GM19455 (cell line): ENCODE measurements around the gene DAPK2.
"Not testable (repeated sequence)": the region's sequence is repeated elsewhere in the genome, so short reads cannot be mapped to it uniquely, and the experiment has no call there.

ENCODE experiments used
- ATAC-seq: cut with Tn5 transposase; IDR thresholded peaks from one replicate; pipeline ENCODE4 v1.9.1; 2021; ENCODE audit not compliant: unreplicated experiment

Gene DAPK2

GRCh38 chr15:64046421-64047153 lies at the start of gene DAPK2:
Gene DAPK2, minus strand, starts transcription at chr15:64046485. Its CDS starts 6,224 bp downstream, at chr15:64040261.
- ATAC-seq, result peak; percentile 53

DNA sequence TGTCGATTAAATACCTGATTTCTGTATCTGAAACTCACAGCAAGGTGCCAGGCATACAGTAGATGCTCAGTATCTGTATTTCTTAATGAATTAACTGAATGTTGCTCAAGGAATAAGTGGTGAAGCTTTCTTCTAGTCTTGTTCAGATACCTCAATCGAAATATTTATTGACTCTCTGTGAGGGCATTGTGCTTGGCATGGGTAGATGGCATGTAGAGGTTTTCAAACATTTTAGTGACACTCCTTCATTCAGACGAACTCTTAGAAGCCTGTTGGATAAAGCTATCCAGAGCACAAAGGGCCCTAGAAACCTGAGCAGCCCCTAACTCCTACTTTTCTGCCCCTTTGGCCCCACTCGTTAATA lies 49.1 kb upstream of the DAPK2 start:
- ATAC-seq, result no peak

DNA sequence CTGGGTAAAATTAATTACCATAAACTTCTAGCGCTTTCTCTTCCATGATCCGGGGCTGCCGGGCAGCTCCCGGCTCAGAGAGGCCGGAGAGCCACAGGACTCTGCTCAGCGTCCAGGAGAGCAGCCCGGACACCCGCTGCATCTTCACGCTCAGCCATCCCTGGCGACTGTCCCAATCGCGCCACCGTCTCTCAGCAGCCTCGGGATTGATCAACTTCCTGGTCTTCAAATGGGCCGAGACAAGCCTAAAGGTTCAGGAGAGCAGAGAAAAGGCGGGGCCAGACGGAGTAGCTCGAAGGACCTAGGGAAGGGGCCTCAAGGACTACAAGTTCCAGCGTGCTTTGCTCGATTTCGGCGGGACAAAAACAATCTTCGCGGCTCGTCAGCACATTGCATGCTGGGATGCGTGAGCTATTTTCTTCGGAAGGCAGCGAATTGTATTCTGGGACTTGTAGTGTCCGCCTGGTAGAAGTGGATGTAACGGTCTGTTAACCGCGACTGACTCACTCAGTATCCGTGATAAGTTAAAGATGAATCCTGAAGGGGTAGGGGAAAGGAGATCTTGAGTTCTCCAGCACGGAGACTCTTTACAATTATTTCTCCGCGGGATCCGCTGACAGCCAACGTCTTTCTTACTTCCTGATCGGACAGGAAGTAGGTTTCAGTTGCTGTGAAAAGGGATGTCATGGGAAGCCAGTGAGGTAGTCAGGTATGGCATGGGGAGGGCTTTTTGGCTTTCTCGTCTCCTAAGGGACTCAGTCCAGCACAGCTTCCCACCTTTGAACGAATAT lies 47.5 kb upstream of the DAPK2 start, which contains the start of gene CIAO2A:
Gene CIAO2A, minus strand, starts transcription at position 212 of the 791 bp plus-strand sequence. Its CDS starts 70 bp downstream, at position 142.
- peak; percentile 63 for ATAC-seq

- ATAC-seq, result no peak
Measured at GRCh38 chr15:64092864-64093626, 46.8 kb upstream of the DAPK2 start.

- ATAC-seq, result no peak
Measured at GRCh38 chr15:64092075-64092820, 46.0 kb upstream of the DAPK2 start.

- no peak for ATAC-seq
Measured at GRCh38 chr15:64090527-64090926, 44.2 kb upstream of the DAPK2 start.

DNA sequence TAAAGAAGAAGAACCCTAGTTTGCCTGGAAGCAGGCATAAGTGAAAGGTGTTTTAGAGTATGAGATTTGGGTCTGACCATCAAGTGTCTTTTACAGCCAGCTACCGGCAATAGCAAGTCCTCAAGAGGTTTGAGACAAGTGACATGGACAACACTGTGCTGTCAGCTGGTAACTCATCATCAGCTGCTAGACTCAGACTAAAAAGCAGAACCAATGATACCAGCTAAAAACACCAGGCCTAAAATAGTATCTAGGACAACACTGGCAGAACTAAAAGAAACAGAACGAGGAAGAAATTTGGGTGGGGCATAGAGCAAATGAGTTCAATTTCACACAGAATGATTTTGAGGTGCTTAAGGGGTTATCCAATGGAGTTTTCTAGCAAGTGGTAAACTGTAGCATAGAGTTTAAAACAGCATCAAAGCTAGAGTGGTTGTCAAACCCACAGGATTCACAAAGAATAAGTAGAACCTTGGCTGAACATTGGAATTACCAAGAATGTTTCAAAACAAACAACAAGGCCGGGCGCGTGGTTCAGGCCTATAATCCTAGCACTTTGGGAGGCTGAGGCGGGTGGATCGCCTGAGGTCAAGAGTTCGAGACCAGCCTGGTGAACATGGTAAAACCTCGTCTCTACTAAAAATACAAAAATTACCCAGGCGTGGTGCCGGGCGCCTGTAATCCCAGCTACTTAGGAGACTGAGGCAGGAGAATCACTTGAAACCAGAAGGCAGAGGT lies 43.4 kb upstream of the DAPK2 start:
- ATAC-seq, result no peak

- no peak for ATAC-seq
Measured at GRCh38 chr15:64082757-64083156, 36.5 kb upstream of the DAPK2 start.

GRCh38 chr15:64073496-64073895 lies 27.2 kb upstream of the DAPK2 start:
- not testable (repeated sequence) for ATAC-seq

DNA sequence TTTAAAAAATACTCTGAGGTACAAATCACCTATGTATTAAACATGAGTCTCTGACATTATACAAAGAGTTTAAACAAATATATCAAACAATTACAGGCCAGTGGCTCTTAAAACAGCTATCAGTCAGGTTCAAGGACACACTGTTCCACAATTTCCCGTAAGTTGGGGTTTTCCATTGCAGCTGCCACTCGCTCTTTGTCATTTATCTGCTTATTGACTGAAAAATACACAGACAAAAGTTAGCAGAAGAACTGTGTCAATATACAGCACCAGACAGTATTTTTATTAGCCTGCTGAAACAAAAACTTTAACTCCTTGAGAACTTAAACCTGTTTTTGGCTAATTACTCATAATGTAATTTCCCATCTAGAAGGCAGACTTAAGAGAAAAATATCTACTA lies 26.5 kb upstream of the DAPK2 start:
- ATAC-seq, result no peak

- no peak for ATAC-seq
Measured at GRCh38 chr15:64071931-64072765, 25.9 kb upstream of the DAPK2 start.

DNA sequence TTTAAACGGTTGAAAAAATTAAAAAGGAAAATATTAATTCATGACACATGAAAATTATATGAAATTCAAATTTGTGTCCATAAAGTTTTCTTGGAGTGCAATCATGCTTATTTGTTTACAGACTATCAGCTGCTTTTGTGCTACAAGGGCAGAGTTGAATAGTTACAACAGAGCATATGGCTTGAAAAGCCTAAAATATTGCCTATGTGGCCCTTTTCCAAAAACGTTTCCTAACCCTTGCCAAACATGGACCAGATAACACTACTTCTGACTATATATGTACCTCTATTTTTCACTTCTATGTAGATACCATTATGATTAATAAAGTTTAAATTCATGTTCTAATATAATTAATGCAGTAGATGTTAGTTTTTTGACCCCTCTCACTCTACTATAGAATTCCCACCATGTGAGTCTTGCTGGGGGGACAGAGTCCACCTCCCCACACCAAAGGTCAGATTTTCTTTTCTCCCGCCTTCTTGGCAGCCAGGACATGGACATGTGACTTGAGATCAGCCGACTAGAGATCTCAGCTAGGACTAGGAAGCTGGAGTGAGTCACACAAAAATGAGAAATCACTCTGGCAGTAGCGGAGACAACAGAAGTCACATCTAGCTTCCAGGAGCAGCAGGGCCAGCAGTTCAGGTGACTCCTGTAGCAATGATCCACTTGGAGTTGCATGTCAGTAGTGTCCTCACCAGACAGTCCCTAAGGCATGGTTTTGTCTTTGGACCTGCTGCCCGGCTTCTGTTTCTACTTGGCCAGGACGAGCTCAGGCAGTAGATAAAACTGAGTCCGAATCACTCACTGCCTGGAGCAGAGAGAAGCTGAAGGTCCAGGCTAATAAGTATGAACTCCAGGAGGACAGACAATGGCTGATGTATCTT lies 24.9 kb upstream of the DAPK2 start:
- ATAC-seq, result no peak

DNA sequence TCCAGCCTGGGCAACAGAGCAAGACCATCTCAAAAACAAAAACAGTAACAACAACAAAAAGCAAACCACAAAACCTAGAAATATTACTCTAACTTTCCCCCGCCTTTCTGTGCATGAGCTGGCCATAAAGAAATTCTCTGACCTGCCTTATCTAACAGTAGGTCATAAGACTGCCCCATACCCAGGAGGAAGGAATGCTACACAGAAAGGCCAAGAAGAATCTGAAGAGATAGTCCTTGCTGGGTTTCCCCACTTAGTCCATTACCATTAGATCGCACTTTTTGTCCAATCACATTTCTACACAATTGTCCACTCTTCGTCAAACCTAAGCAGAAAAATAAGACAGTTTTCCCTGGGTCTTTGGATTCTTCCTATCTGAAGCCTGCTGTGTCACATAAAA lies 23.8 kb upstream of the DAPK2 start:
- ATAC-seq, result no peak

DNA sequence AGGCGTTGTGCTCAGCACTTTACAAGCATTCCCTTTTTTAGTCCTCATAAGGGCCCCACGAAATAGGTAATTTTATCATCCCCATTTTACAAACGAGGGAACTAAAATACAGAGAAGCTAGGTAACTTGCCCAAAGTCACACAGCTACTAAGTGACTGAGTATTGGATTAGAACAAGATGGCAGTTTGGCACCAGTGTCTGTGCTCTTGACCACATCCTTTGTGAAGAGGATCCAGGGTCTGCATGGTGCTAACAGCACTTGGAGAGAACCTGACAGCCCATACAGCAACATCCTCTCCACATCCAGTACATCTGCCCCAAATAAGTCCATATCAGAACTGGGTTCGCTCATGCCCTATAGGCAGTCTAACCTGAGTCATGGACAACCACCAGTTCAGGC lies 21.8 kb upstream of the DAPK2 start:
- no peak for ATAC-seq

- no peak for ATAC-seq
Measured at GRCh38 chr15:64067564-64068030, 21.3 kb upstream of the DAPK2 start.

DNA sequence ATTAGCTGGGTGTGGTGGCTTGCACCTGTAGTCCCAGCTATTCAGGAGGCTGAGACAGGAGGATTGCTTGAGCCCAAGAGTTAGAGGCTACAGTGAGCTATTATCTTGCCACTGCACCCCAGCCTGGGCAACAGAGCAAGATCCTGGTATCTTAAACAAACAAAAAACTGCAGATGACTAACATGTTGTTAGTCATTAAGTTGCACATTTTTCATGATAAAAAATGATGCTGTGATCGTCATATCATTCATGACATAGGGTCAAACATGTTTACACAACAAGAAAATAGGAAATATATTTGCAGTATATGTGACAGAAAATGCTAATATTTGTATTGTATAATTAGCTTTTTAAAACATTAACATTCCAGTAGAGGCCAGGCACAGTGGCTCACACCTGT lies 20.2 kb upstream of the DAPK2 start:
- ATAC-seq, result no peak

DNA sequence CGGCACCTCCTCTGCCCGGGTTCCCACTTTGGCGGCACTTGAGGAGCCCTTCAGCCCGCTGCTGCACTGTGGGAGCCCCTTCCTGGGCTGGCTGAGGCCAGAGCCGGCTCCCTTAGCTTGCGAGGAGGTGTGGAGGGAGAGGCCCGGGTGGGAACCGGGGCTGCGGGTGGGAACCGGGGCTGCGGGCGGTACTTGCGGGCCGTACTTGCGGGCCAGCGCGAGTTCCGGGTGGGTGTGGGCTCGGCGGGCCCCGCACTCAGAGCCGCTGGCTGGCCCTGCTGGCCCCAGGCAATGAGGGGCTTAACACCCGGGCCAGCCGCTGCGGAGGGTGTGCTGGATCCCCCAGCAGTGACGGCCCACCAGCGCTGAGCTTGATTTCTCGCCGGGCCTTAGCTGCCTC lies 14.4 kb upstream of the DAPK2 start:
- no peak for ATAC-seq

DNA sequence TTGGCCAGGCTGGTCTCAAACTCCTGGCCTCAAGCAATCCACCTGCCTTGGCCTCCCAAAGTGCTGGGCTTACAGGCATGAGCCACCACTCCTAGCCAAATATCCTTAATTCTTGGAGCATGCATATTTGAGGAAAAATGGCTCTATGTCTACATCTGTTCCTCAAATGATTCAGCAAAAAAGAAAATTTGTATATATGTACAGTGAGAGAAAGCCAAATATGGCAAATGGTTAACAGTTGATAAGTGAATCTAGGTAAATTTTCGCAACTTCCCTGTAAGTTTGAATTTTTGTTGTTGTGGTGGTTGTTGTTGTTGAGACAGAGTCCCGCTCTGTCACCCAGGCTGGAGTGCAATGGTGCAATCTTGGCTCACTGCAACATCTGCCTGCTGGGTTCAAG lies 12.8 kb upstream of the DAPK2 start:
- ATAC-seq, result not testable (repeated sequence)
